Smooth muscle cell of the brain vasculature (primary cell): ENCODE measurements around the gene KIAA1191.
"Not testable (repeated sequence)": the region's sequence is repeated elsewhere in the genome, so short reads cannot be mapped to it uniquely, and the experiment has no call there.

Experiments
- DNase-seq: peaks from one replicate; pipeline ENCODE4 v3.0.0-alpha.2; 2012; ENCODE audit warnings: low read depth, low spot score

KIAA1191 gene

GRCh38 chr5:176317534-176318374, 43.8 kb downstream of the KIAA1191 start:
- DNase-seq = no peak

- not testable (repeated sequence) for DNase-seq
Observed at GRCh38 chr5:176305356-176305755, 56.2 kb downstream of the KIAA1191 start.
